Breast epithelium (tissue), 4 donors: Measurements from ENCODE around the gene ARMH4. TPM values are rescaled to one million over a fixed set of nuclear protein-coding genes. Genes with fewer than 3 reads are reported as not detected.

Experiments used
- DNase-seq, 2 donors: peaks; one replicate each; pipeline ENCODE4 v3.0.0-alpha.2; 2019; ENCODE audit warnings: low spot score in 2 of 2
- H3K27ac ChIP-seq, 2 donors: fragments of 200-600 bp; sonication (generic) in 1 of 2; one replicate each; pipeline ENCODE4 v1.5.1; 2016 to 2019; ENCODE audit warnings: mild to moderate bottlenecking in 1 of 2
- H3K27me3 ChIP-seq, 2 donors: fragments of 200-600 bp; sonication (generic) in 1 of 2; one replicate each; pipeline versions ENCODE4 v1.5.1 to v1.6.0; 2017 to 2019; ENCODE audit warnings: control low read depth in 1 of 2, mild to moderate bottlenecking in 1 of 2
- H3K36me3 ChIP-seq: fragments of 200-600 bp; one replicate; pipeline ENCODE4 v1.5.1; 2019
- H3K4me1 ChIP-seq, 2 donors: fragments of 200-600 bp; sonication (generic); one replicate each; pipeline ENCODE4 v1.5.1; 2016 to 2019; ENCODE audit warnings: control low read depth in 1 of 2
- H3K4me3 ChIP-seq, 3 donors: fragments of 200-600 bp; sonication (generic); 1 replicate in 2 of 3; 2 replicates in 1 of 3; pipeline ENCODE4 v1.5.1; 2016 to 2019; ENCODE audit warnings: mild to moderate bottlenecking in 3 of 3, moderate library complexity in 2 of 3
- H3K9me3 ChIP-seq, 2 donors: fragments of 200-600 bp; sonication (generic) in 1 of 2; one replicate each; pipeline ENCODE4 v1.5.1; 2016 to 2019; ENCODE audit warnings: control low read depth in 1 of 2
- CTCF ChIP-seq, 3 donors: fragments of 450-650 bp; IDR thresholded peaks; one replicate each; pipeline ENCODE4 v1.5.1; 2016 to 2017; ENCODE audit warnings: antibody characterized with exemption in 3 of 3, mild to moderate bottlenecking in 3 of 3, moderate library complexity in 3 of 3
- POLR2A ChIP-seq: fragments of 450-650 bp; IDR thresholded peaks from one replicate; pipeline ENCODE4 v1.6.1; 2016; ENCODE audit warnings: antibody characterized with exemption, mild to moderate bottlenecking, moderate library complexity
- POLR2AphosphoS5 ChIP-seq, 3 donors: sonication (generic); formaldehyde crosslinking; IDR thresholded peaks; one replicate each; pipeline ENCODE4 v1.6.1; 2017; ENCODE audit warnings: antibody characterized with exemption in 3 of 3
- intact Hi-C: fragments of 100-400 bp; cut with DNase I; formaldehyde crosslinking; loops from one replicate; pipeline ENCODE4 v1.15.1; 2023; ENCODE audit warnings: low total_unique reads
- total RNA-seq, 3 donors: library from RNA; depleted of rRNA; stranded (reverse); fragments of >200 nt; gene quantifications; one replicate each; pipeline ENCODE4 v1.1.0, GENCODE V29; 2016

The ARMH4 gene
- total RNA-seq, 3 donors from 2014 or later = 3.9 to 6.4 (median 5.4) TPM

- no peaks in the 10 kb centered on the region for H3K27me3 ChIP-seq
- H3K36me3 ChIP-seq = no peaks in the 10 kb centered on the region
- TF ChIP-seq POLR2A (no peak), CTCF (IDR thresholded peaks at IDR 0.05) (no peak), POLR2AphosphoS5 (IDR thresholded peaks at IDR 0.05) (no peak)
- H3K9me3 ChIP-seq = no peaks in the 10 kb centered on the region
- no peak overlapping the region for H3K4me3 ChIP-seq
- DNase-seq = no peak
- intact Hi-C loops = no loop called here
- no peak overlapping the region for H3K27ac ChIP-seq
- H3K4me1 ChIP-seq = no peaks in the 10 kb centered on the region
These were observed 181.8 kb downstream of the ARMH4 start for GRCh38 chr14:57970175-57970574.

- TF ChIP-seq POLR2AphosphoS5 (IDR thresholded peaks at IDR 0.05) (no peak), POLR2A (no peak), CTCF (IDR thresholded peaks at IDR 0.05) (no peak)
- Histone ChIP-seq H3K4me1 (no peaks in the 10 kb centered on the region), H3K9me3 (no peaks in the 10 kb centered on the region), H3K4me3 (no peak overlapping the region), H3K36me3 (no peaks in the 10 kb centered on the region), H3K27me3 (no peaks in the 10 kb centered on the region), H3K27ac (no peak overlapping the region)
- no peak for DNase-seq
- intact Hi-C loops = no loop called here
These were observed 188.9 kb downstream of the ARMH4 start for GRCh38 chr14:57963071-57963470.

- no peaks in the 10 kb centered on the region for H3K9me3 ChIP-seq
- no peaks in the 10 kb centered on the region for H3K27me3 ChIP-seq
- no peak overlapping the region for H3K4me3 ChIP-seq
- no peak for DNase-seq
- no peaks in the 10 kb centered on the region for H3K36me3 ChIP-seq
- H3K27ac ChIP-seq = no peak overlapping the region
- intact Hi-C loops = no loop called here
- H3K4me1 ChIP-seq = no peaks in the 10 kb centered on the region
- TF ChIP-seq CTCF (IDR thresholded peaks at IDR 0.05) = no peak
- TF ChIP-seq POLR2AphosphoS5 (IDR thresholded peaks at IDR 0.05) = no peak
- no peak for TF ChIP-seq POLR2A
These were observed 189.5 kb downstream of the ARMH4 start for GRCh38 chr14:57962325-57963035.

- TF ChIP-seq POLR2AphosphoS5 (IDR thresholded peaks at IDR 0.05) (no peak), POLR2A (no peak), CTCF (IDR thresholded peaks at IDR 0.05) (no peak)
- H3K27me3 ChIP-seq = no peaks in the 10 kb centered on the region
- H3K4me3 ChIP-seq = no peak overlapping the region
- H3K36me3 ChIP-seq = no peaks in the 10 kb centered on the region
- no peak overlapping the region for H3K27ac ChIP-seq
- H3K4me1 ChIP-seq = no peaks in the 10 kb centered on the region
- no peak for DNase-seq
- intact Hi-C loops = no loop called here
- no peaks in the 10 kb centered on the region for H3K9me3 ChIP-seq
These were observed 190.3 kb downstream of the ARMH4 start for GRCh38 chr14:57961786-57962060.

GRCh38 chr14:57960946-57961785, 190.8 kb downstream of the ARMH4 start:
- Histone ChIP-seq H3K27me3 (no peaks in the 10 kb centered on the region), H3K27ac (no peak overlapping the region)

More at GRCh38 chr14:57960946-57961785, 190.8 kb downstream of the ARMH4 start:
- intact Hi-C loops = no loop called here
- H3K9me3 ChIP-seq = no peaks in the 10 kb centered on the region
- no peaks in the 10 kb centered on the region for H3K36me3 ChIP-seq
- H3K4me3 ChIP-seq = no peak overlapping the region
- no peak for DNase-seq
- H3K4me1 ChIP-seq = no peaks in the 10 kb centered on the region
- TF ChIP-seq CTCF (IDR thresholded peaks at IDR 0.05) (no peak), POLR2A (no peak), POLR2AphosphoS5 (IDR thresholded peaks at IDR 0.05) (no peak)
